Keratinocyte (primary cell): Measurements from ENCODE around the gene CHRD. TPM values are rescaled to one million over a fixed set of nuclear protein-coding genes. Genes with fewer than 3 reads are reported as not detected.

Source experiments
- DNase-seq: peaks from one replicate; pipeline ENCODE4 v3.0.0-alpha.2; 2011; ENCODE audit warnings: low read depth, missing footprints, low spot score
- FAIRE-seq: peaks from 2 replicates; lab custom pipeline; 2011; peaks lifted over from hg19 to GRCh38; lab: Jason Lieb, UNC
- H2AFZ ChIP-seq: 2 replicates; pipeline ENCODE4 v1.6.0; 2012; ENCODE audit warnings: low read length, control low read depth, inconsistent platforms; ENCODE audit not compliant: control insufficient read depth
- H3K27ac ChIP-seq: 2 replicates; pipeline ENCODE4 v1.5.1; 2011; ENCODE audit warnings: low read length; ENCODE audit not compliant: control insufficient read depth, insufficient read depth
- H3K27me3 ChIP-seq: 3 replicates; pipeline ENCODE4 v1.6.0; 2011; ENCODE audit warnings: low read length; ENCODE audit not compliant: control insufficient read depth, insufficient read depth; ENCODE audit errors: extremely low read depth
- H3K36me3 ChIP-seq, 2 experiments: 2 replicates in 1 of 2; 3 replicates in 1 of 2; pipeline ENCODE4 v1.5.1; 2011; ENCODE audit warnings: low read length in 2 of 2, mild to moderate bottlenecking in 1 of 2; ENCODE audit not compliant: control insufficient read depth in 2 of 2, insufficient read depth in 2 of 2; ENCODE audit errors: extremely low read depth in 1 of 2
- H3K4me1 ChIP-seq: 3 replicates; pipeline ENCODE4 v1.5.1; 2011; ENCODE audit warnings: low read length; ENCODE audit not compliant: control insufficient read depth, insufficient read depth; ENCODE audit errors: extremely low read depth
- H3K4me2 ChIP-seq: 3 replicates; pipeline ENCODE4 v1.6.0; 2011; ENCODE audit warnings: low read depth, low read length; ENCODE audit not compliant: control insufficient read depth, insufficient read depth; ENCODE audit errors: extremely low read depth
- H3K4me3 ChIP-seq, 3 experiments: fragments of 200-600 bp in 1 of 3; sonication (generic) in 1 of 3; 2 replicates in 2 of 3; 3 replicates in 1 of 3; pipeline ENCODE4 v1.5.1; 2011 to 2016; ENCODE audit warnings: low read length in 3 of 3, mild to moderate bottlenecking in 3 of 3, control low read depth in 2 of 3, inconsistent platforms in 1 of 3, low read depth in 1 of 3, mixed read lengths in 1 of 3, mixed run types in 1 of 3, moderate library complexity in 1 of 3; ENCODE audit not compliant: control insufficient read depth in 2 of 3, insufficient read depth in 2 of 3; ENCODE audit errors: extremely low read depth in 1 of 3
- H3K79me2 ChIP-seq: 2 replicates; pipeline ENCODE4 v1.6.0; 2012; ENCODE audit warnings: low read length; ENCODE audit not compliant: control insufficient read depth, insufficient read depth
- H3K9ac ChIP-seq: 3 replicates; pipeline ENCODE4 v1.6.0; 2011; ENCODE audit warnings: low read length; ENCODE audit not compliant: control insufficient read depth, insufficient read depth; ENCODE audit errors: extremely low read depth
- H3K9me1 ChIP-seq: 3 replicates; pipeline ENCODE4 v1.6.0; 2011; ENCODE audit warnings: low read length; ENCODE audit not compliant: control insufficient read depth, insufficient read depth; ENCODE audit errors: extremely low read depth
- H3K9me3 ChIP-seq: 2 replicates; pipeline ENCODE4 v1.5.1; 2012; ENCODE audit warnings: low read depth, low read length; ENCODE audit not compliant: control insufficient read depth
- H4K20me1 ChIP-seq: 3 replicates; pipeline ENCODE4 v1.6.0; 2011; ENCODE audit warnings: low read length; ENCODE audit not compliant: control insufficient read depth, insufficient read depth; ENCODE audit errors: extremely low read depth
- EZH2 ChIP-seq: IDR thresholded peaks from one replicate; pipeline ENCODE4 v1.6.1; 2012; ENCODE audit warnings: inconsistent platforms, mild to moderate bottlenecking, low read length, moderate library complexity
- dilution Hi-C: fragments of 300-500 bp; cut with MboI; formaldehyde crosslinking; loops from one replicate; pipeline ENCODE4 v1.7.0; 2020; ENCODE audit warnings: low sequenced_read_pairs; ENCODE audit not compliant: extremely low pct_ligation_motif_present
- polyA plus RNA-seq, 5 experiments: library from polyadenylated mRNA; depleted of rRNA in 3 of 5; stranded (reverse) in 3 of 5; stranded (forward) in 1 of 5; unstranded in 1 of 5; fragments of >200 nt; gene quantifications; 1 replicate in 1 of 5; 2 replicates in 3 of 5; 3 replicates in 1 of 5; pipeline versions ENCODE4 v1.2.1 to v1.2.3, GENCODE V29; 2011 to 2012; ENCODE audit warnings: missing spikeins in 2 of 5, low read depth in 1 of 5, low replicate concordance in 1 of 5
- TF ChIP-seq, protein P1 (sequence below), 3 experiments: IDR thresholded peaks in 1 of 3; conservative IDR thresholded peaks in 1 of 3; optimal IDR thresholded peaks in 1 of 3; 2 replicates in 2 of 3; 3 replicates in 1 of 3; pipeline versions ENCODE3 to v1.5.1; 2011; ENCODE audit warnings: low read length in 3 of 3, mild to moderate bottlenecking in 3 of 3, moderate library complexity in 2 of 3, control low read depth in 1 of 3, inconsistent platforms in 1 of 3; ENCODE audit not compliant: insufficient read depth in 2 of 3; ENCODE audit errors: extremely low read depth in 1 of 3

Gene CHRD
- polyA plus RNA-seq, 1 donor (not counting 4 experiments of a cell fraction or from before 2014, with no cell fraction given): not detected

GRCh38 chr3:184388936-184389230 is 9.0 kb downstream of the CHRD start:
- TF ChIP-seq, protein P1, sequence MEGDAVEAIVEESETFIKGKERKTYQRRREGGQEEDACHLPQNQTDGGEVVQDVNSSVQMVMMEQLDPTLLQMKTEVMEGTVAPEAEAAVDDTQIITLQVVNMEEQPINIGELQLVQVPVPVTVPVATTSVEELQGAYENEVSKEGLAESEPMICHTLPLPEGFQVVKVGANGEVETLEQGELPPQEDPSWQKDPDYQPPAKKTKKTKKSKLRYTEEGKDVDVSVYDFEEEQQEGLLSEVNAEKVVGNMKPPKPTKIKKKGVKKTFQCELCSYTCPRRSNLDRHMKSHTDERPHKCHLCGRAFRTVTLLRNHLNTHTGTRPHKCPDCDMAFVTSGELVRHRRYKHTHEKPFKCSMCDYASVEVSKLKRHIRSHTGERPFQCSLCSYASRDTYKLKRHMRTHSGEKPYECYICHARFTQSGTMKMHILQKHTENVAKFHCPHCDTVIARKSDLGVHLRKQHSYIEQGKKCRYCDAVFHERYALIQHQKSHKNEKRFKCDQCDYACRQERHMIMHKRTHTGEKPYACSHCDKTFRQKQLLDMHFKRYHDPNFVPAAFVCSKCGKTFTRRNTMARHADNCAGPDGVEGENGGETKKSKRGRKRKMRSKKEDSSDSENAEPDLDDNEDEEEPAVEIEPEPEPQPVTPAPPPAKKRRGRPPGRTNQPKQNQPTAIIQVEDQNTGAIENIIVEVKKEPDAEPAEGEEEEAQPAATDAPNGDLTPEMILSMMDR (optimal IDR thresholded peaks at IDR 0.05 in 1 of 3, IDR thresholded peaks at IDR 0.05 in 1 of 3, conservative IDR thresholded peaks at IDR 0.05 in 1 of 3; ENCODE audit: extremely low read depth in 1 of 3, insufficient read depth in 2 of 3, low read length in 3 of 3): no peak
- no peak for TF ChIP-seq EZH2
- FAIRE-seq: no peak
- dilution Hi-C loops: no loop called here
- Histone ChIP-seq H2AFZ (no peak overlapping the region), H3K36me3 (no peaks in the 10 kb centered on the region), H3K9ac (no peak overlapping the region), H3K27ac (no peak overlapping the region), H3K9me1 (no peaks in the 10 kb centered on the region), H3K4me1 (no peaks in the 10 kb centered on the region), H3K79me2 (no peaks in the 10 kb centered on the region), H4K20me1 (no peaks in the 10 kb centered on the region), H3K4me2 (no peak overlapping the region), H3K9me3 (no peaks in the 10 kb centered on the region), H3K4me3 (no peak overlapping the region), H3K27me3 (peaks cover 9% of the 10 kb centered on the region)
- DNase-seq: no peak

- Histone ChIP-seq H3K9me3 (no peaks in the 10 kb centered on the region), H3K36me3 (no peaks in the 10 kb centered on the region), H3K9me1 (no peaks in the 10 kb centered on the region), H3K4me2 (no peak overlapping the region), H4K20me1 (no peaks in the 10 kb centered on the region), H3K9ac (no peak overlapping the region), H3K4me3 (no peak overlapping the region), H3K27ac (no peak overlapping the region), H3K4me1 (no peaks in the 10 kb centered on the region), H3K79me2 (no peaks in the 10 kb centered on the region), H2AFZ (no peak overlapping the region), H3K27me3 (peaks cover 9% of the 10 kb centered on the region)
- dilution Hi-C loops: no loop called here
- DNase-seq (no peak), FAIRE-seq (no peak)
- no peak for TF ChIP-seq EZH2
- TF ChIP-seq, protein P1 (optimal IDR thresholded peaks at IDR 0.05 in 1 of 3, IDR thresholded peaks at IDR 0.05 in 1 of 3, conservative IDR thresholded peaks at IDR 0.05 in 1 of 3; ENCODE audit: extremely low read depth in 1 of 3, insufficient read depth in 2 of 3, low read length in 3 of 3): no peak
Observed at GRCh38 chr3:184389384-184389783, 9.5 kb downstream of the CHRD start.
